ENCODE results near the gene BTBD19. TPM values are rescaled to one million over a fixed set of nuclear protein-coding genes. Genes with fewer than 3 reads are reported as not detected.
A peak's percentile ranks its signal among the peaks of the same experiment; 100 is the strongest.

The BTBD19 gene
- total and polyA plus RNA-seq, 9 of the 15 experiments (the other 6 are each of a cell fraction or from before 2014, with no cell fraction given): 0.22 to 2.0 (median 0.95) TPM

DNA sequence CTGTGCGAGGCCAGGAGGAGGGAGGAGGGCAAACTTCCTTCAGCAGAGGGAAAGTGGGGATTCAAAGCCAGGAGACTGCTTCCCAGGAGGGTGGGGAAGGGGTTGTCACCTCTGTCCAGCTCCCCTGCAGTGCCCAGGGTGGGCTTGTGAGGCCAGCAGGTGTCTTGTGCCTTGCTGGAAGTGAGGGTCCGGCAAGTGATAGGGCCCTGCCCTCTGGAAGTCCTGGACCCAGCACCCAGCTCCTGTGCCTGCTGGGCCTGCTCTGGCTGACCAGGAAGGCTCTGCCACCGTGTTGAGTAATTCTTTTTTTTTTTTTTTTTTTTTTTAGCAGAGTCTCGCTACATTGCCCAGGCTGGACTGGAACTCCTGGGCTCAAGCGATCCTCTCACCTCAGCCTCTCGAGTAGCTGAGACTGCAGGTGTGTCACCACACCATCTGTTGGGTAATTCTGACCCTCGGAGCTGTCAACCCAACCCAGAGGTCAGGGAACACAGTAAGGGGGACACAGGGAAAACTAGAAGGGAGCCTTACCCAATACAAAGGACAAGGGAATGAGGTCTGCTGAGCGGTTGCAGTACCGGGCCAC, 21.4 kb upstream of the BTBD19 start:
- Histone ChIP-seq H2AFZ (ENCODE audit: low read depth, low read length) (peak overlapping the region; percentile 78), H3K9me3 (replicated peaks; ENCODE audit: control insufficient read depth, insufficient read depth, low read depth, low read length) (no peaks in the 10 kb centered on the region), H3K9ac (ENCODE audit: insufficient read depth in 1 of 2, low read depth in 2 of 2, low read length in 2 of 2) (peak overlapping the region in 1 of 2 experiments; percentile 18; a peak in 2 of 4 replicates), H3K27ac (ENCODE audit: extremely low read depth, low read depth, low read length) (no peak overlapping the region), H3K9me1 (ENCODE audit: control insufficient read depth, insufficient read depth, low read length) (no peaks in the 10 kb centered on the region), H3K4me3 (no peak overlapping the region), H4K20me1 (replicated peaks; ENCODE audit: control insufficient read depth, insufficient read depth, low read length) (no peaks in the 10 kb centered on the region), H3K27me3 (ENCODE audit: control insufficient read depth in 2 of 2, insufficient read depth in 2 of 2, low read length in 2 of 2) (no peaks in the 10 kb centered on the region), H3K36me3 (ENCODE audit: control insufficient read depth, insufficient read depth, low read length) (no peaks in the 10 kb centered on the region), H3K4me2 (ENCODE audit: insufficient read depth, low read length) (no peak overlapping the region), H3K79me2 (ENCODE audit: control insufficient read depth, insufficient read depth, low read length) (no peaks in the 10 kb centered on the region), H3K4me1 (replicated peaks in 1 of 2; ENCODE audit: control insufficient read depth in 2 of 2, insufficient read depth in 2 of 2, low read length in 2 of 2) (peaks cover 12 to 22% of the 10 kb centered on the region in 2 experiments; a peak in 4 of 5 replicates)
- POLR2A ChIA-PET: interaction anchor here (0.6 to 12.0 kb wide), 6 partner anchors 9 to 734 kb away, joined by 3 to 253 read pairs (median 6); partner anchors contain the start of genes BTBD19, MUTYH, RPS8 and TOE1
- intact Hi-C loops (cut with micrococcal nuclease): no loop called here
- no TSS peak for BruUV-seq (replicated peaks)
- FAIRE-seq: no peak
- CTCF ChIA-PET (ENCODE audit: low intra/inter-chr PET ratio): no interaction called here
- TF ChIP-seq, protein P1, sequence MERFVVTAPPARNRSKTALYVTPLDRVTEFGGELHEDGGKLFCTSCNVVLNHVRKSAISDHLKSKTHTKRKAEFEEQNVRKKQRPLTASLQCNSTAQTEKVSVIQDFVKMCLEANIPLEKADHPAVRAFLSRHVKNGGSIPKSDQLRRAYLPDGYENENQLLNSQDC (CRISPR knock-in tag; IDR thresholded peaks at IDR 0.05): no peak
- TF ChIP-seq, protein P2, sequence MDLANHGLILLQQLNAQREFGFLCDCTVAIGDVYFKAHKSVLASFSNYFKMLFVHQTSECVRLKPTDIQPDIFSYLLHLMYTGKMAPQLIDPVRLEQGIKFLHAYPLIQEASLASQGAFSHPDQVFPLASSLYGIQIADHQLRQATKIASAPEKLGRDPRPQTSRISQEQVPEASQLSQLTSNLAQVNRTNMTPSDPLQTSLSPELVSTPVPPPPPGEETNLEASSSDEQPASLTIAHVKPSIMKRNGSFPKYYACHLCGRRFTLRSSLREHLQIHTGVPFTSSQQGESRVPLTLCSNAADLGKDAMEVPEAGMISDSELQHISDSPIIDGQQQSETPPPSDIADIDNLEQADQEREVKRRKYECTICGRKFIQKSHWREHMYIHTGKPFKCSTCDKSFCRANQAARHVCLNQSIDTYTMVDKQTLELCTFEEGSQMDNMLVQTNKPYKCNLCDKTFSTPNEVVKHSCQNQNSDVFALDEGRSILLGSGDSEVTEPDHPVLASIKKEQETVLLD (IDR thresholded peaks at IDR 0.05): no peak
- no peak for TF ChIP-seq PRMT5 (CRISPR knock-in tag; IDR thresholded peaks at IDR 0.05)
- no peak for TF ChIP-seq ZNF263 (CRISPR knock-in tag; IDR thresholded peaks at IDR 0.05; ENCODE audit: borderline replicate concordance)
- no peak for TF ChIP-seq SPI1 (IDR thresholded peaks at IDR 0.05; ENCODE audit: borderline replicate concordance, low read depth, low read length)
- TF ChIP-seq NFIX (CRISPR knock-in tag; IDR thresholded peaks at IDR 0.05; ENCODE audit: low read depth): no peak
- no peak for TF ChIP-seq SMC3 (conservative IDR thresholded peaks at IDR 0.05; ENCODE audit: insufficient read depth, low read depth, low read length)
- no peak for TF ChIP-seq KDM2B (CRISPR knock-in tag; IDR thresholded peaks at IDR 0.05)
- TF ChIP-seq ZNF253 (CRISPR knock-in tag; conservative IDR thresholded peaks at IDR 0.05): no peak
- no peak for TF ChIP-seq HCFC1 (IDR thresholded peaks at IDR 0.05; ENCODE audit: low read depth, low read length)
- TF ChIP-seq, protein P3, sequence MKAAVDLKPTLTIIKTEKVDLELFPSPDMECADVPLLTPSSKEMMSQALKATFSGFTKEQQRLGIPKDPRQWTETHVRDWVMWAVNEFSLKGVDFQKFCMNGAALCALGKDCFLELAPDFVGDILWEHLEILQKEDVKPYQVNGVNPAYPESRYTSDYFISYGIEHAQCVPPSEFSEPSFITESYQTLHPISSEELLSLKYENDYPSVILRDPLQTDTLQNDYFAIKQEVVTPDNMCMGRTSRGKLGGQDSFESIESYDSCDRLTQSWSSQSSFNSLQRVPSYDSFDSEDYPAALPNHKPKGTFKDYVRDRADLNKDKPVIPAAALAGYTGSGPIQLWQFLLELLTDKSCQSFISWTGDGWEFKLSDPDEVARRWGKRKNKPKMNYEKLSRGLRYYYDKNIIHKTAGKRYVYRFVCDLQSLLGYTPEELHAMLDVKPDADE (conservative IDR thresholded peaks at IDR 0.05; ENCODE audit: control insufficient read depth, low read depth, low read length): no peak
- no peak for TF ChIP-seq RNF2 (IDR thresholded peaks at IDR 0.05)
- no peak for TF ChIP-seq ZNF146 (CRISPR knock-in tag; IDR thresholded peaks at IDR 0.05; ENCODE audit: unreplicated experiment)
- TF ChIP-seq U2AF2 (optimal IDR thresholded peaks at IDR 0.05; ENCODE audit: low read depth, low read length): no peak
- TF ChIP-seq NCOA4 (IDR thresholded peaks at IDR 0.05; ENCODE audit: partially characterized antibody): no peak
- no peak for TF ChIP-seq ZC3H8 (IDR thresholded peaks at IDR 0.05)
- no peak for ATAC-seq
- in situ Hi-C loops (cut with MboI): no loop called here
- 77% methylated on average over 6 of the region's 9 CpGs for WGBS (ENCODE audit: insufficient coverage, low coverage, missing lambda C conversion rate)
- DNase-seq (ENCODE audit: extremely low read depth in 1 of 4, low spot score in 3 of 4): no peak

Measured in K562 (cell line).